Neural progenitor cell (in vitro differentiated cells): ENCODE data around the gene STAT5A.

Experiments
- EZH2 ChIP-seq: fragments of 200-600 bp; sonication (generic); IDR thresholded peaks from 2 replicates; pipeline ENCODE4 v1.6.1; 2017; ENCODE audit warnings: antibody characterized with exemption, mild to moderate bottlenecking, moderate library complexity
- EZH2phosphoT487 ChIP-seq: fragments of 200-600 bp; sonication (generic); IDR thresholded peaks from 2 replicates; pipeline ENCODE4 v1.6.1; 2017; ENCODE audit warnings: antibody characterized with exemption
- TF ChIP-seq, protein P1 (sequence below): fragments of 200-600 bp; sonication (generic); IDR thresholded peaks from 2 replicates; pipeline ENCODE4 v1.5.1; 2017; ENCODE audit warnings: antibody characterized with exemption, mild to moderate bottlenecking

DNA sequence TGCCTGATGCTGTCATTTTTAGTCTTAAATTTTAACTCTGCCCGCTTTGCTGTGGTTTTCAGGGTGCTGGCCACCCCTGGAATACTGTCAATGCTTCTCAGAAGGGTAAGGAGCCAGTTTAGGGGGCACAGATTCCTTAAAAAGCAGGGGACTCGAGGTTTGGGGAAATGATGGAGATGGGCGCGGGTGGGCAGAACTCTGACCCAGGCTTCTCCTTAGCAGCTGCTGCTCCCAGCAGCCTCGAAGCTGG, 23.7 kb downstream of the STAT5A start:
- TF ChIP-seq EZH2phosphoT487, result no peak
- no peak for TF ChIP-seq EZH2
- TF ChIP-seq, protein P1, sequence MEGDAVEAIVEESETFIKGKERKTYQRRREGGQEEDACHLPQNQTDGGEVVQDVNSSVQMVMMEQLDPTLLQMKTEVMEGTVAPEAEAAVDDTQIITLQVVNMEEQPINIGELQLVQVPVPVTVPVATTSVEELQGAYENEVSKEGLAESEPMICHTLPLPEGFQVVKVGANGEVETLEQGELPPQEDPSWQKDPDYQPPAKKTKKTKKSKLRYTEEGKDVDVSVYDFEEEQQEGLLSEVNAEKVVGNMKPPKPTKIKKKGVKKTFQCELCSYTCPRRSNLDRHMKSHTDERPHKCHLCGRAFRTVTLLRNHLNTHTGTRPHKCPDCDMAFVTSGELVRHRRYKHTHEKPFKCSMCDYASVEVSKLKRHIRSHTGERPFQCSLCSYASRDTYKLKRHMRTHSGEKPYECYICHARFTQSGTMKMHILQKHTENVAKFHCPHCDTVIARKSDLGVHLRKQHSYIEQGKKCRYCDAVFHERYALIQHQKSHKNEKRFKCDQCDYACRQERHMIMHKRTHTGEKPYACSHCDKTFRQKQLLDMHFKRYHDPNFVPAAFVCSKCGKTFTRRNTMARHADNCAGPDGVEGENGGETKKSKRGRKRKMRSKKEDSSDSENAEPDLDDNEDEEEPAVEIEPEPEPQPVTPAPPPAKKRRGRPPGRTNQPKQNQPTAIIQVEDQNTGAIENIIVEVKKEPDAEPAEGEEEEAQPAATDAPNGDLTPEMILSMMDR, result no peak
